H9 (cell line): ENCODE data around the gene CAPZA2. TPM values are rescaled to one million over a fixed set of nuclear protein-coding genes. Genes with fewer than 3 reads are reported as not detected.

Experiments used
- DNase-seq: peaks from one replicate; pipeline ENCODE4 v3.0.0-alpha.2; 2017
- H2AFZ ChIP-seq: one replicate; pipeline ENCODE4 v1.6.1; 2013; ENCODE audit warnings: mild to moderate bottlenecking, low read length, control low read depth, moderate library complexity
- H2AK5ac ChIP-seq: 2 replicates; pipeline ENCODE4 v1.6.1; 2013; ENCODE audit warnings: low read length, control low read depth, mixed read lengths; ENCODE audit not compliant: insufficient read length
- H2BK120ac ChIP-seq: one replicate; pipeline ENCODE4 v1.6.1; 2013; ENCODE audit warnings: low read depth, mild to moderate bottlenecking, low read length, control low read depth, inconsistent platforms; ENCODE audit not compliant: poor library complexity, severe bottlenecking
- H2BK12ac ChIP-seq: 2 replicates; pipeline ENCODE4 v1.6.1; 2013; ENCODE audit warnings: low read length, control low read depth, mixed read lengths, low read depth; ENCODE audit not compliant: insufficient read length
- H2BK15ac ChIP-seq: 2 replicates; pipeline ENCODE4 v1.6.1; 2013; ENCODE audit warnings: low read depth, low read length, control low read depth
- H2BK20ac ChIP-seq: one replicate; pipeline ENCODE4 v1.6.1; 2013; ENCODE audit warnings: low read depth, mild to moderate bottlenecking, low read length, control low read depth, inconsistent platforms; ENCODE audit not compliant: poor library complexity, severe bottlenecking
- H2BK5ac ChIP-seq: 2 replicates; pipeline ENCODE4 v1.6.1; 2013; ENCODE audit warnings: low read length, control low read depth, mixed read lengths; ENCODE audit not compliant: insufficient read length
- H3K14ac ChIP-seq: 2 replicates; pipeline ENCODE4 v1.6.1; 2013; ENCODE audit warnings: low read length, control low read depth; ENCODE audit not compliant: insufficient read depth
- H3K18ac ChIP-seq: 2 replicates; pipeline ENCODE4 v1.6.1; 2013; ENCODE audit warnings: low read depth, mild to moderate bottlenecking, mixed read lengths, low read length, control low read depth; ENCODE audit not compliant: insufficient read length
- H3K23ac ChIP-seq: 2 replicates; pipeline ENCODE4 v1.6.1; 2013; ENCODE audit warnings: low read length, control low read depth, mixed read lengths, low read depth; ENCODE audit not compliant: insufficient read length
- H3K23me2 ChIP-seq: 2 replicates; pipeline ENCODE4 v1.6.1; 2013; ENCODE audit warnings: low read depth, mild to moderate bottlenecking, mixed read lengths, low read length, control low read depth; ENCODE audit not compliant: insufficient read length, poor library complexity, severe bottlenecking
- H3K27ac ChIP-seq: 2 replicates; pipeline ENCODE4 v1.5.1; 2013; ENCODE audit warnings: low read length, control low read depth, mixed read lengths, low read depth; ENCODE audit not compliant: insufficient read length
- H3K27me3 ChIP-seq: 2 replicates; pipeline ENCODE4 v1.6.1; 2013; ENCODE audit warnings: low read length, control low read depth, inconsistent platforms; ENCODE audit not compliant: insufficient read depth
- H3K4ac ChIP-seq: 2 replicates; pipeline ENCODE4 v1.6.1; 2013; ENCODE audit warnings: low read depth, mild to moderate bottlenecking, control low read depth, inconsistent platforms, low read length, moderate library complexity
- H3K4me1 ChIP-seq: 2 replicates; pipeline ENCODE4 v1.6.1; 2013; ENCODE audit warnings: low read length, control low read depth, inconsistent platforms; ENCODE audit not compliant: insufficient read depth
- H3K4me2 ChIP-seq: 2 replicates; pipeline ENCODE4 v1.6.1; 2013; ENCODE audit warnings: low read length, control low read depth, mixed read lengths; ENCODE audit not compliant: insufficient read length, insufficient read depth
- H3K56ac ChIP-seq: 2 replicates; pipeline ENCODE4 v1.6.1; 2013; ENCODE audit warnings: low read depth, mild to moderate bottlenecking, mixed read lengths, low read length, control low read depth; ENCODE audit not compliant: insufficient read length
- H3K79me1 ChIP-seq: 2 replicates; pipeline ENCODE4 v1.6.1; 2013; ENCODE audit warnings: low read depth, mild to moderate bottlenecking, moderate library complexity, low read length, control low read depth, inconsistent platforms; ENCODE audit not compliant: insufficient read depth, poor library complexity, severe bottlenecking
- H3K79me2 ChIP-seq: 2 replicates; pipeline ENCODE4 v1.6.1; 2013; ENCODE audit warnings: low read length, control low read depth, inconsistent platforms; ENCODE audit not compliant: insufficient read depth
- H3K9ac ChIP-seq: 2 replicates; pipeline ENCODE4 v1.6.1; 2013; ENCODE audit warnings: low read length, control low read depth, mixed read lengths; ENCODE audit not compliant: insufficient read length; ENCODE audit errors: extremely low read depth
- H3K9me3 ChIP-seq: one replicate; pipeline ENCODE4 v1.6.1; 2013; ENCODE audit warnings: low read depth, low read length, inconsistent platforms; ENCODE audit not compliant: control insufficient read depth
- H3T11ph ChIP-seq: one replicate; pipeline ENCODE4 v1.6.1; 2013; ENCODE audit warnings: mild to moderate bottlenecking, low read length, control low read depth, inconsistent platforms
- H4K20me1 ChIP-seq: one replicate; pipeline ENCODE4 v1.6.1; 2013; ENCODE audit not compliant: control insufficient read depth, insufficient read length, insufficient read depth
- H4K5ac ChIP-seq: 2 replicates; pipeline ENCODE4 v1.6.1; 2013; ENCODE audit warnings: low read depth, mild to moderate bottlenecking, mixed read lengths, low read length, control low read depth; ENCODE audit not compliant: insufficient read length
- H4K8ac ChIP-seq: replicated peaks from 2 replicates; pipeline ENCODE4 v1.6.1; 2013; ENCODE audit warnings: low read length, control low read depth, mixed read lengths, low read depth; ENCODE audit not compliant: insufficient read length
- H4K91ac ChIP-seq: 2 replicates; pipeline ENCODE4 v1.6.1; 2013; ENCODE audit warnings: low read depth, mild to moderate bottlenecking, moderate library complexity, mixed read lengths, low read length, control low read depth; ENCODE audit not compliant: insufficient read length
- H3K27ac Mint-ChIP-seq, 3 experiments: 2 replicates in 2 of 3; 3 replicates in 1 of 3; pipeline ENCODE4 v1.8.0; 2020 to 2021; ENCODE audit warnings: mixed read lengths in 3 of 3, mild to moderate bottlenecking in 1 of 3, moderate library complexity in 1 of 3
- H3K27me3 Mint-ChIP-seq: 2 replicates; pipeline ENCODE4 v1.8.0; 2021; ENCODE audit warnings: low read depth, mild to moderate bottlenecking, moderate library complexity, mixed read lengths
- H3K36me3 Mint-ChIP-seq, 3 experiments: 2 replicates in 2 of 3; 3 replicates in 1 of 3; pipeline ENCODE4 v1.8.0; 2020 to 2021; ENCODE audit warnings: low read depth in 3 of 3, mixed read lengths in 3 of 3; ENCODE audit not compliant: insufficient read depth in 1 of 3
- H3K4me1 Mint-ChIP-seq, 2 experiments: 2 replicates each; pipeline ENCODE4 v1.8.0; 2020; ENCODE audit warnings: mixed read lengths in 2 of 2
- H3K4me3 Mint-ChIP-seq, 2 experiments: 2 replicates in 1 of 2; 3 replicates in 1 of 2; pipeline ENCODE4 v1.8.0; 2020 to 2021; ENCODE audit warnings: mild to moderate bottlenecking in 2 of 2, mixed read lengths in 2 of 2, moderate library complexity in 1 of 2
- H3K9me3 Mint-ChIP-seq, 2 experiments: 2 replicates in 1 of 2; 3 replicates in 1 of 2; pipeline ENCODE4 v1.8.0; 2020; ENCODE audit warnings: mild to moderate bottlenecking in 2 of 2, mixed read lengths in 2 of 2, moderate library complexity in 1 of 2
- CTCF ChIP-seq: fragments of 200-600 bp; sonication (generic); conservative IDR thresholded peaks from 3 replicates; pipeline ENCODE4 v1.8.0; 2021; ENCODE audit warnings: antibody characterized with exemption, mild to moderate bottlenecking
- WGBS: extraction: QIAGEN DNeasy Blood & Tissue Kit; methylation state at CpG from one replicate; pipeline ENCODE4 v1.1.7; 2013; ENCODE audit warnings: missing lambda C conversion rate, low lambda C conversion rate, mixed read lengths; ENCODE audit not compliant: insufficient read length; ENCODE audit errors: extremely low coverage; 5-methylcytosine and 5-hydroxymethylcytosine counted together
- total RNA-seq: library from RNA; stranded (reverse); gene quantifications from 2 replicates; pipeline ENCODE4 v1.2.1, GENCODE V29; 2021

Gene CAPZA2
- total RNA-seq, 1 experiment from 2014 or later, result 131 TPM

GRCh38 chr7:116910383-116910782 is 48.0 kb downstream of the CAPZA2 start:
- no peak overlapping the region for H4K5ac ChIP-seq
- H3K56ac ChIP-seq, result no peak overlapping the region
- H3K79me2 ChIP-seq, result no peaks in the 10 kb centered on the region
- Mint-ChIP-seq H3K36me3 (peaks cover 37 to 69% (median 65%) of the 10 kb centered on the region in 3 experiments), H3K27me3 (no peaks in the 10 kb centered on the region), H3K9me3 (no peaks in the 10 kb centered on the region), H3K4me1 (peaks cover 3% of the 10 kb centered on the region in 2 experiments), H3K4me3 (no peak overlapping the region), H3K27ac (no peak overlapping the region)
- H2AK5ac ChIP-seq, result no peak overlapping the region
- H3K23ac ChIP-seq, result no peak overlapping the region
- no peaks in the 10 kb centered on the region for H3K4me1 ChIP-seq
- no peak overlapping the region for H4K8ac ChIP-seq
- H3T11ph ChIP-seq, result no peak overlapping the region
- H3K4me2 ChIP-seq, result no peak overlapping the region
- no peaks in the 10 kb centered on the region for H4K20me1 ChIP-seq
- no peak overlapping the region for H2BK120ac ChIP-seq
- no peak overlapping the region for H3K14ac ChIP-seq
- H3K79me1 ChIP-seq, result no peaks in the 10 kb centered on the region
- no peaks in the 10 kb centered on the region for H3K9me3 ChIP-seq
- no peak overlapping the region for H2BK5ac ChIP-seq
- H3K27me3 ChIP-seq, result no peaks in the 10 kb centered on the region
- H3K4ac ChIP-seq, result no peak overlapping the region
- H3K23me2 ChIP-seq, result no peaks in the 10 kb centered on the region
- no peak for TF ChIP-seq CTCF
- no peak overlapping the region for H2BK12ac ChIP-seq
- no peak overlapping the region for H3K9ac ChIP-seq
- no peak overlapping the region for H2BK20ac ChIP-seq
- H3K18ac ChIP-seq, result no peak overlapping the region
- H2BK15ac ChIP-seq, result no peak overlapping the region
- no CpG with 5 or more reads among the region's 6 CpGs for WGBS
- H2AFZ ChIP-seq, result no peak overlapping the region
- H4K91ac ChIP-seq, result no peak overlapping the region
- DNase-seq, result no peak
- no peak overlapping the region for H3K27ac ChIP-seq
